HL-60 (cell line): ENCODE measurements around the gene WWOX.

Experiments
- DNase-seq, 2 experiments: peaks; one replicate each; pipeline ENCODE4 v3.0.0-alpha.2; 2010 to 2020; ENCODE audit warnings: low read depth in 1 of 2, low spot score in 1 of 2
- H3K27ac ChIP-seq: fragments of 250-450 bp; sonication (Bioruptor Pico); replicated peaks from 2 replicates; pipeline ENCODE4 v1.5.1; 2020; ENCODE audit warnings: mild to moderate bottlenecking, moderate library complexity
- H3K27me3 ChIP-seq: fragments of 250-450 bp; sonication (Bioruptor Pico); 2 replicates; pipeline ENCODE4 v1.5.1; 2021; ENCODE audit warnings: mild to moderate bottlenecking, moderate library complexity; ENCODE audit not compliant: insufficient read depth, poor library complexity, severe bottlenecking
- H3K4me3 ChIP-seq: replicated peaks from 2 replicates; pipeline ENCODE4 v1.5.1; 2011; ENCODE audit warnings: mild to moderate bottlenecking, control low read depth, low read length; ENCODE audit not compliant: insufficient read depth
- GABPA ChIP-seq: IDR thresholded peaks from 2 replicates; pipeline ENCODE4 v1.6.1; 2012; ENCODE audit warnings: low read depth
- POLR2AphosphoS5 ChIP-seq: IDR thresholded peaks from 2 replicates; pipeline ENCODE4 v1.6.1; 2012; ENCODE audit warnings: low read depth
- SPI1 ChIP-seq: IDR thresholded peaks from 2 replicates; pipeline ENCODE4 v1.6.1; 2012; ENCODE audit warnings: low read depth, mild to moderate bottlenecking, borderline replicate concordance
- TF ChIP-seq, protein P1 (sequence below): IDR thresholded peaks from one replicate; pipeline ENCODE4 v1.5.1; 2011; ENCODE audit warnings: low read length, control low read depth, inconsistent platforms; ENCODE audit not compliant: insufficient read depth
- TF ChIP-seq, protein P2 (sequence below): IDR thresholded peaks from 2 replicates; pipeline ENCODE4 v1.6.1; 2012; ENCODE audit warnings: low read depth; ENCODE audit not compliant: insufficient replicate concordance

Gene WWOX

DNA sequence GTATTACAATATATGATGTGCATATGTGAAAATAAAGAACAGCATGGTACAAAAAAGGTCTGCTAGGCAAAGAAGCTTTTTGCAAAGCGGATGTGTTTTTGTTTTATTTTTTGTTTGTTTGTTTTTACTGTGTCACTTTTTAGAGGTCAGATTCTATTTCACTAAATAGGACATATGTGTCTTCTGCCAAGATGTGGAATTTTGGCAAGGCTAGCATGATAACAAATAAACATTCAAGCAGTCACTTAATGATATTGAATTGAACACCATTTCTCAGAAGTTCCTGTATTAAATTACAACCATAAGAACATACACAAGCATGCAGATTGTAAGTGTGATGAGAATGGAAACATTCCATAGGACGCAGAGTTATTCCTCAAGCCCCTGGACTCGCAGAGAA, 492.7 kb downstream of the WWOX start:
- TF ChIP-seq POLR2AphosphoS5 = no peak
- TF ChIP-seq, protein P1, sequence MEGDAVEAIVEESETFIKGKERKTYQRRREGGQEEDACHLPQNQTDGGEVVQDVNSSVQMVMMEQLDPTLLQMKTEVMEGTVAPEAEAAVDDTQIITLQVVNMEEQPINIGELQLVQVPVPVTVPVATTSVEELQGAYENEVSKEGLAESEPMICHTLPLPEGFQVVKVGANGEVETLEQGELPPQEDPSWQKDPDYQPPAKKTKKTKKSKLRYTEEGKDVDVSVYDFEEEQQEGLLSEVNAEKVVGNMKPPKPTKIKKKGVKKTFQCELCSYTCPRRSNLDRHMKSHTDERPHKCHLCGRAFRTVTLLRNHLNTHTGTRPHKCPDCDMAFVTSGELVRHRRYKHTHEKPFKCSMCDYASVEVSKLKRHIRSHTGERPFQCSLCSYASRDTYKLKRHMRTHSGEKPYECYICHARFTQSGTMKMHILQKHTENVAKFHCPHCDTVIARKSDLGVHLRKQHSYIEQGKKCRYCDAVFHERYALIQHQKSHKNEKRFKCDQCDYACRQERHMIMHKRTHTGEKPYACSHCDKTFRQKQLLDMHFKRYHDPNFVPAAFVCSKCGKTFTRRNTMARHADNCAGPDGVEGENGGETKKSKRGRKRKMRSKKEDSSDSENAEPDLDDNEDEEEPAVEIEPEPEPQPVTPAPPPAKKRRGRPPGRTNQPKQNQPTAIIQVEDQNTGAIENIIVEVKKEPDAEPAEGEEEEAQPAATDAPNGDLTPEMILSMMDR = no peak
- no peak for TF ChIP-seq GABPA
- no peak for TF ChIP-seq SPI1
- TF ChIP-seq, protein P2, sequence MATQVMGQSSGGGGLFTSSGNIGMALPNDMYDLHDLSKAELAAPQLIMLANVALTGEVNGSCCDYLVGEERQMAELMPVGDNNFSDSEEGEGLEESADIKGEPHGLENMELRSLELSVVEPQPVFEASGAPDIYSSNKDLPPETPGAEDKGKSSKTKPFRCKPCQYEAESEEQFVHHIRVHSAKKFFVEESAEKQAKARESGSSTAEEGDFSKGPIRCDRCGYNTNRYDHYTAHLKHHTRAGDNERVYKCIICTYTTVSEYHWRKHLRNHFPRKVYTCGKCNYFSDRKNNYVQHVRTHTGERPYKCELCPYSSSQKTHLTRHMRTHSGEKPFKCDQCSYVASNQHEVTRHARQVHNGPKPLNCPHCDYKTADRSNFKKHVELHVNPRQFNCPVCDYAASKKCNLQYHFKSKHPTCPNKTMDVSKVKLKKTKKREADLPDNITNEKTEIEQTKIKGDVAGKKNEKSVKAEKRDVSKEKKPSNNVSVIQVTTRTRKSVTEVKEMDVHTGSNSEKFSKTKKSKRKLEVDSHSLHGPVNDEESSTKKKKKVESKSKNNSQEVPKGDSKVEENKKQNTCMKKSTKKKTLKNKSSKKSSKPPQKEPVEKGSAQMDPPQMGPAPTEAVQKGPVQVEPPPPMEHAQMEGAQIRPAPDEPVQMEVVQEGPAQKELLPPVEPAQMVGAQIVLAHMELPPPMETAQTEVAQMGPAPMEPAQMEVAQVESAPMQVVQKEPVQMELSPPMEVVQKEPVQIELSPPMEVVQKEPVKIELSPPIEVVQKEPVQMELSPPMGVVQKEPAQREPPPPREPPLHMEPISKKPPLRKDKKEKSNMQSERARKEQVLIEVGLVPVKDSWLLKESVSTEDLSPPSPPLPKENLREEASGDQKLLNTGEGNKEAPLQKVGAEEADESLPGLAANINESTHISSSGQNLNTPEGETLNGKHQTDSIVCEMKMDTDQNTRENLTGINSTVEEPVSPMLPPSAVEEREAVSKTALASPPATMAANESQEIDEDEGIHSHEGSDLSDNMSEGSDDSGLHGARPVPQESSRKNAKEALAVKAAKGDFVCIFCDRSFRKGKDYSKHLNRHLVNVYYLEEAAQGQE = no peak
- no peak overlapping the region for H3K27ac ChIP-seq
- H3K4me3 ChIP-seq = no peak overlapping the region
- no peak for DNase-seq
- no peaks in the 10 kb centered on the region for H3K27me3 ChIP-seq

DNA sequence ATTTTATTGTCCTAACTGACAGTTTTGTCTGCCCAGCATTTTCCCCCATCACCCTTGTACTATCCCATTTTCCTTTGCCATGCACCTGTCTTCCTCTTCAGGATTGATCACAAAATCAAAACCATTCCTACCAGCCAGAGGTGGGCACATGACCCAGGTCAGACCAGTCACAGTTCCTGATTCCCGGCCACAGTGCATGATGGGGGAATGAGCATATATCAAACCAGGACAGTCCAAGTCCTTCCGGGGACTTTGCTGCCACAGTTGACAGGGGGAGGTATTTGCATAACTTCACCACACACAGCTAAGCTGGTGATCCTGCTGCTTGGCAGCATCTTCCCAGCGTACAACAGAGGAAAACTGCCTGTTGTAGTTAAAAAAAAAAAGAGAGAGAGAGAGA, 493.9 kb downstream of the WWOX start:
- DNase-seq = no peak
- H3K4me3 ChIP-seq = no peak overlapping the region
- H3K27ac ChIP-seq = no peak overlapping the region
- no peaks in the 10 kb centered on the region for H3K27me3 ChIP-seq
- TF ChIP-seq, protein P2 = no peak
- TF ChIP-seq SPI1 (no peak), GABPA (no peak), POLR2AphosphoS5 (no peak)
- TF ChIP-seq, protein P1 = no peak

DNA sequence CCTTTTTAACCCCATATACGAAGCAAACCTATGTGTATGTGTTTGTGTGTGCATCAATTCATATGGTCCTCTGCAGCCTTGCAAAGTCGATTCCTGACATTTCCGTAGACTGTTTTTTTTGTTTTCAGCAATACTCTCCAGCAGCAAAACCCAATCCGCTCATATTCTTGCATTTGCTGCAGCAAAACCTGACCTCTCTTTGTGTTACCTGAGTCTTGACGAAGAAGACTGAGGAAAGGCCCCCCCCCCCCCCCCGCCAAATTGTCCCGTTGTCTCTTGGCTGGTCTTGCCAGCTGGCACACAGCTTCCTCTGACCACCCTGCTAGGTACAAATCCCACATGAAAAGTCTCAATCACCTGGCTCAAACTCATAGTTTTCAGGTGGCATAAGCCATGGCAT, 494.7 kb downstream of the WWOX start:
- Histone ChIP-seq H3K4me3 (no peak overlapping the region), H3K27ac (no peak overlapping the region), H3K27me3 (no peaks in the 10 kb centered on the region)
- no peak for DNase-seq
- no peak for TF ChIP-seq SPI1
- no peak for TF ChIP-seq GABPA
- TF ChIP-seq, protein P2 = no peak
- no peak for TF ChIP-seq POLR2AphosphoS5
- TF ChIP-seq, protein P1 = no peak
